HEK293 (cell line): ENCODE results near the gene CELSR1.

Experiments
- CTCF ChIA-PET: fragments of 350-600 bp; formaldehyde crosslinking; extraction: SDS; loops from one replicate; lab custom pipeline; 2021; ENCODE audit warnings: antibody characterized with exemption; lab: Yijun Ruan, JAX
- POLR2A ChIA-PET: fragments of 300-600 bp; formaldehyde crosslinking; extraction: SDS; loops from one replicate; lab custom pipeline; 2020; ENCODE audit warnings: antibody characterized with exemption, inconsistent platforms; lab: Yijun Ruan, JAX
- H3K27ac ChIP-seq: fragments of 200-500 bp; sonication (Bioruptor generic); 2 replicates; pipeline ENCODE4 v1.5.1; 2014; ENCODE audit warnings: low read depth, low read length, control low read depth, inconsistent platforms; ENCODE audit errors: extremely low read depth
- H3K36me3 ChIP-seq, 2 experiments: fragments of 200-500 bp in 1 of 2; sonication (Bioruptor generic) in 1 of 2; 1 replicate in 1 of 2; 2 replicates in 1 of 2; pipeline ENCODE4 v1.5.1; 2014 to 2017; ENCODE audit warnings: inconsistent platforms in 2 of 2, low read length in 2 of 2; ENCODE audit not compliant: control insufficient read depth in 2 of 2, insufficient read depth in 1 of 2
- H3K4me1 ChIP-seq: fragments of 200-500 bp; sonication (Bioruptor generic); 2 replicates; pipeline ENCODE4 v1.5.1; 2014; ENCODE audit warnings: mild to moderate bottlenecking, low read length, inconsistent platforms; ENCODE audit not compliant: control insufficient read depth, insufficient read depth
- H3K4me3 ChIP-seq: 2 replicates; pipeline ENCODE4 v1.5.1; 2011; ENCODE audit warnings: low read depth, mild to moderate bottlenecking, control low read depth, low read length, moderate library complexity
- H3K9me3 ChIP-seq: fragments of 200-500 bp; sonication (Bioruptor generic); 2 replicates; pipeline ENCODE4 v1.5.1; 2014; ENCODE audit warnings: low read depth, low read length, inconsistent platforms; ENCODE audit not compliant: control insufficient read depth, insufficient read depth
- BCL11A ChIP-seq: fragments of 450-650 bp; formaldehyde crosslinking; IDR thresholded peaks from 2 replicates; pipeline ENCODE4 v1.5.1; 2016; ENCODE audit warnings: low read depth, missing biosample characterization, missing genetic modification characterization
- INSM2 ChIP-seq: fragments of 450-650 bp; formaldehyde crosslinking; IDR thresholded peaks from 2 replicates; pipeline ENCODE4 v1.5.1; 2016; ENCODE audit warnings: missing biosample characterization, missing genetic modification characterization
- KLF8 ChIP-seq: fragments of 450-650 bp; formaldehyde crosslinking; IDR thresholded peaks from 2 replicates; pipeline ENCODE4 v1.5.1; 2016; ENCODE audit warnings: missing biosample characterization, missing genetic modification characterization
- RBAK ChIP-seq: fragments of 450-650 bp; formaldehyde crosslinking; IDR thresholded peaks from 2 replicates; pipeline ENCODE4 v1.5.1; 2016; ENCODE audit warnings: missing biosample characterization, missing genetic modification characterization
- SP2 ChIP-seq: fragments of 450-650 bp; formaldehyde crosslinking; IDR thresholded peaks from 2 replicates; pipeline ENCODE4 v1.5.1; 2016; ENCODE audit warnings: missing biosample characterization, missing genetic modification characterization
- YY2 ChIP-seq: fragments of 450-650 bp; formaldehyde crosslinking; IDR thresholded peaks from 2 replicates; pipeline ENCODE4 v1.5.1; 2016; ENCODE audit warnings: missing biosample characterization, missing genetic modification characterization
- ZFHX2 ChIP-seq: fragments of 450-650 bp; formaldehyde crosslinking; conservative IDR thresholded peaks from 2 replicates; pipeline ENCODE4 v1.5.1; 2016; ENCODE audit warnings: missing biosample characterization, missing genetic modification characterization
- ZFP69B ChIP-seq: fragments of 450-650 bp; formaldehyde crosslinking; IDR thresholded peaks from 2 replicates; pipeline ENCODE4 v1.5.1; 2016; ENCODE audit warnings: missing biosample characterization, missing genetic modification characterization
- ZNF174 ChIP-seq: fragments of 450-650 bp; formaldehyde crosslinking; IDR thresholded peaks from 2 replicates; pipeline ENCODE4 v1.5.0; 2017; ENCODE audit warnings: missing biosample characterization, mild to moderate bottlenecking, missing genetic modification characterization
- ZNF18 ChIP-seq: fragments of 450-650 bp; formaldehyde crosslinking; IDR thresholded peaks from 2 replicates; pipeline ENCODE4 v1.5.1; 2016; ENCODE audit warnings: missing biosample characterization, missing genetic modification characterization
- ZNF211 ChIP-seq: fragments of 450-650 bp; formaldehyde crosslinking; IDR thresholded peaks from 2 replicates; pipeline ENCODE4 v1.5.1; 2016; ENCODE audit warnings: low read depth, missing biosample characterization, missing genetic modification characterization
- ZNF23 ChIP-seq: fragments of 450-650 bp; formaldehyde crosslinking; IDR thresholded peaks from 2 replicates; pipeline ENCODE4 v1.5.1; 2016; ENCODE audit warnings: missing biosample characterization, missing genetic modification characterization, borderline replicate concordance
- ZNF449 ChIP-seq: fragments of 450-650 bp; formaldehyde crosslinking; IDR thresholded peaks from 2 replicates; pipeline ENCODE4 v1.5.1; 2017; ENCODE audit warnings: missing biosample characterization, mild to moderate bottlenecking, missing genetic modification characterization, moderate library complexity
- ZNF473 ChIP-seq: fragments of 450-650 bp; formaldehyde crosslinking; IDR thresholded peaks from 2 replicates; pipeline ENCODE4 v1.5.1; 2017; ENCODE audit warnings: missing biosample characterization, missing genetic modification characterization
- ZNF561 ChIP-seq: fragments of 450-650 bp; IDR thresholded peaks from 2 replicates; pipeline ENCODE4 v1.5.1; 2018; ENCODE audit warnings: missing biosample characterization, missing genetic modification characterization, borderline replicate concordance
- ZNF600 ChIP-seq: fragments of 450-650 bp; formaldehyde crosslinking; IDR thresholded peaks from 2 replicates; pipeline ENCODE4 v1.5.1; 2016; ENCODE audit warnings: missing biosample characterization, missing genetic modification characterization
- ZNF658 ChIP-seq: fragments of 450-650 bp; formaldehyde crosslinking; IDR thresholded peaks from 2 replicates; pipeline ENCODE4; 2016; ENCODE audit warnings: missing biosample characterization, missing genetic modification characterization
- ZNF777 ChIP-seq: fragments of 450-650 bp; formaldehyde crosslinking; IDR thresholded peaks from 2 replicates; pipeline ENCODE4 v1.5.1; 2017; ENCODE audit warnings: missing biosample characterization, missing genetic modification characterization, borderline replicate concordance
- ZNF785 ChIP-seq: fragments of 450-650 bp; formaldehyde crosslinking; IDR thresholded peaks from 2 replicates; pipeline ENCODE4 v1.5.1; 2016; ENCODE audit warnings: missing biosample characterization, missing genetic modification characterization
- ZNF792 ChIP-seq: fragments of 450-650 bp; formaldehyde crosslinking; IDR thresholded peaks from 2 replicates; pipeline ENCODE4 v1.5.1; 2016; ENCODE audit warnings: missing biosample characterization, missing genetic modification characterization
- ZXDB ChIP-seq: fragments of 450-650 bp; formaldehyde crosslinking; IDR thresholded peaks from 2 replicates; pipeline ENCODE4 v1.5.1; 2016; ENCODE audit warnings: missing biosample characterization, missing genetic modification characterization

CELSR1 gene

GRCh38 chr22:46466255-46466676 is 71.2 kb downstream of the CELSR1 start:
- no peak overlapping the region for H3K4me3 ChIP-seq
- H3K4me1 ChIP-seq, result no peaks in the 10 kb centered on the region
- TF ChIP-seq SP2 (no peak), RBAK (tag by site-specific recombination) (peak; percentile 73; the same call in 1 of the 2 replicates)
- ChIA-PET CTCF (interaction anchor here (0.6 kb wide), 1 partner anchor 1021 kb away, joined by 3 read pairs; no protein-coding TSS in a partner anchor), POLR2A (no interaction called here)
- peaks cover 0 to 19% of the 10 kb centered on the region in 2 experiments; a peak in 1 of 3 replicates for H3K36me3 ChIP-seq
- H3K27ac ChIP-seq, result no peak overlapping the region
- H3K9me3 ChIP-seq, result no peaks in the 10 kb centered on the region

GRCh38 chr22:46465793-46466192 is 71.6 kb downstream of the CELSR1 start:
- Histone ChIP-seq H3K4me1 (no peaks in the 10 kb centered on the region), H3K27ac (no peak overlapping the region), H3K4me3 (no peak overlapping the region), H3K9me3 (no peaks in the 10 kb centered on the region), H3K36me3 (peaks cover 0 to 19% of the 10 kb centered on the region in 2 experiments; a peak in 1 of 3 replicates)
- ChIA-PET CTCF (interaction anchor here (0.6 kb wide), 1 partner anchor 1021 kb away, joined by 3 read pairs; no protein-coding TSS in a partner anchor), POLR2A (no interaction called here)
- no peak for TF ChIP-seq ZFP69B (tag by site-specific recombination)

GRCh38 chr22:46465345-46465720 is 72.1 kb downstream of the CELSR1 start:
- H3K36me3 ChIP-seq, result peaks cover 0 to 19% of the 10 kb centered on the region in 2 experiments; a peak in 1 of 3 replicates
- no peaks in the 10 kb centered on the region for H3K4me1 ChIP-seq
- POLR2A ChIA-PET, result no interaction called here
- H3K4me3 ChIP-seq, result no peak overlapping the region
- CTCF ChIA-PET, result no interaction called here
- H3K9me3 ChIP-seq, result no peaks in the 10 kb centered on the region
- TF ChIP-seq ZNF561 (no peak), BCL11A (tag by site-specific recombination) (no peak), KLF8 (tag by site-specific recombination) (no peak), ZNF473 (tag by site-specific recombination) (no peak), ZNF785 (tag by site-specific recombination) (no peak), ZNF792 (tag by site-specific recombination) (no peak), INSM2 (tag by site-specific recombination) (no peak), ZNF658 (tag by site-specific recombination) (no peak), YY2 (tag by site-specific recombination) (no peak), ZNF777 (tag by site-specific recombination) (no peak), ZNF174 (no peak), ZNF211 (tag by site-specific recombination) (no peak), ZNF449 (tag by site-specific recombination) (no peak), ZNF18 (tag by site-specific recombination) (no peak), ZXDB (tag by site-specific recombination) (no peak), ZNF600 (tag by site-specific recombination) (no peak), ZNF23 (tag by site-specific recombination) (no peak), ZFHX2 (tag by site-specific recombination) (no peak)
- H3K27ac ChIP-seq, result no peak overlapping the region
